ENCODE results near the gene MFSD2B.
"Not testable (repeated sequence)": the region's sequence is repeated elsewhere in the genome, so short reads cannot be mapped to it uniquely, and the experiment has no call there.

The MFSD2B gene

DNA sequence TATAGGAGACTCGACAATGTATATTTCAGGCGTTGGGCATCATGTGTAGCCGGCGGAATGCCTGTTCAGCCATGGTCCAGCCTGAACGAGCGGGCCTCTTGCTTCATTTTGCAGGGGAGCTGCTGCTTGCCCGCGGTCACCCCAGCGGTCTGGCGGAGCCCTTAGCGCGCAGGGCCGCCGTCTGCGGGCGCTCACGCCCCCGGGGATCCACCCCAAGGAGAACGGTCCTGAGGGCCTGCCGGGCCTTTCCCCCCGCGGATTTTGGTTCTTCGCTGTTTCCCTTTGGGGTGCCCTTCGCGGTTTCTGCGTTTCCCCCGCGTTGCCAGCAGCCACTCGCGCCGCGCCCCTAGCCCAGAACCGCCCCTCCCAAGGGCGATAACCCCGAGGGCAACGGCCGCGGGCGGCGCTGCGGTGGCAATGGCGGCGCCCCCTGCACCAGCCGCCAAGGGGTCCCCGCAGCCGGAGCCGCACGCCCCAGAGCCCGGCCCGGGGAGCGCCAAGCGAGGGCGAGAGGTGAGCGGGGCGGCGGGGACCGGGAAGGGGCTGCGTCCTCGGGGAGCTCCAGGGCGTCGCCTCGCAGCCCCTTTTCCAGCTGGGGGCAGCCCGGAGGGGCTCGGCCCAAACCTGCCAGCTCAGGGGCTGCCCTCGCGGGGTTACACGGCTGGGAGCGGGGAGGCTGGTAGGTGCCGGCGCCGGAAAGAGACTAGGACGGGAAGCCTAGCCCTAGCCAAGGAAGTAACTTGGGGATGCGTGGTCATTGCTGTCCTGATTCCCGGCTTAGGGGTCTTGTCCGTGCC is at the start of gene MFSD2B:
Gene MFSD2B, plus strand, starts transcription at position 406 of the 797 bp plus-strand sequence. Its CDS starts 12 bp downstream, at position 418.
- DNase-seq: peak; percentile 1

DNA sequence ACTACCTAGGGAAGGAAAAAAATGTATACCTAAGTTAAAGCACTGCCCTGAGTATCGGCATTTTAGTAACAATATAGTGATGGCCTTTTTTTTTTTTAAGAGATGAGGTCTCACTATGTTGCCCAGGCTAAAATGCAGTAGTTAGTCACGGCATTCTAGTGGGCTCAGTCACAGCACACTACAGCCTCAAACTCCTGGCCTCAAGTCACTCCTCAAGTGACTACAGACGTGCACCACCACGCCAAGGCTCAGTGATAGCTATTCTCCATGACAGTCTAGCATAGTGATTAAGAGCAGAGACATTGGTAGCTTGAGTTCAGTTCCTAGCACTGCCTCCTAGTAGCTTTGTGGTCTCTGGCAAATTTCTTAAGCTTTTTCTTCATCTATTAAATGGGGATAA is 42.0 kb upstream of the MFSD2B start:
- DNase-seq: no peak

DNA sequence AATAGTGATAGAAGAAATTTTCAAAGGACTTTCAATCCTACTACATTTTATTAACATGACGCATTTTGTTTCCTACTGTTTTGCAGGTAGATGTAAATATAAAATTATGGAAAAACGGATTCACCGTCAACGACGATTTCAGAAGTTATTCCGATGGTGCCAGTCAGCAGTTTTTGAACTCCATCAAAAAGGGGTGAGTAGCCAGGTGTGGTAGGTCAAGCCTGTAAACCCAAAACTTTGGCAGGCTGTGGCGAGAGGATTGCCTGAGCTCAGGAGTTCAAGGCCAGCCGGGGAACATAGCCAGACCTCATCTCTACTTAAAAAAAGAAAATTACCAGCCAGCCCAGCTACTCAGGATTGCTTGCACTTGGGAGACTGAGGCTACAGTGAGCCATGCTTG is 33.0 kb upstream of the MFSD2B start:
- no peak for DNase-seq

- no peak for DNase-seq
Measured at GRCh38 chr2:23988371-23988770, 21.5 kb upstream of the MFSD2B start.

DNA sequence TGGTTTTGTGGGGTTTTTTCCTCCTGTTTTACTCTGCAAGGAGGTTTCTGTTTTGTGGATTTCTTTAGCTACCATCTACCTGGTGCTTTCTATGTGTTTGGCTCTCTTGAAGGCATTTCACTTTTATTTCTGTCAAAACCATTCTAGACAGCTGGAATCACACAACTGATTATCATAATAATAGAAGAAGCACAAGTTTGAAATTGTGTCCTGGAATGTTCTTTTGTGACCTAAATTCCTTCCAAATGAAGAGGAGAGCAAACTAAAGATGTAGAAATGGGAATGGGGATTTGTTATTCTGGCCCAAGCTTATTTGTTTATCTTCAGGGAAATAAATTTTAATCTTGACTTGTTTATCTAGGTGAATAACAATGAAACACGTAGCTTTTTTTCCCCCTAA is 17.0 kb upstream of the MFSD2B start:
- no peak for DNase-seq

- no peak for DNase-seq
Measured at GRCh38 chr2:23993736-23994269, 16.1 kb upstream of the MFSD2B start.

DNA sequence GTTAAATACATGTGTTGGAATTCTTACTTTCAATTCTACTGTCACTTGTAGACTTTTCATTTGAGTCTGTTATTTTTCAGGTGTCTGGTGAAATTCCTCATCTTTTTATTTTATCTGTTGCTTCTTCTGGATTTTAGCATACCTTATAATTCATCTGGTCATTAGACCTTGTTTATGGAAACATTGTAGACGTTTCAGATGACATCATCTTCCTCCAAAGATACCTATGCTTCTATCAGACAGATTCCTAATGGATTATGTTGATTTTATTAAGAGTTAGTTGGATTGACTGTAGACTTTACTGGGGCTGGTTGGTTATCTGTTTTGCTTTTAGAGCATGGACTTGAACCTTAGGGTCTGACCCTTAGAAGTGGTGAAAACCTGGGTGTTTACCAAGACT is 15.3 kb upstream of the MFSD2B start:
- no peak for DNase-seq

DNA sequence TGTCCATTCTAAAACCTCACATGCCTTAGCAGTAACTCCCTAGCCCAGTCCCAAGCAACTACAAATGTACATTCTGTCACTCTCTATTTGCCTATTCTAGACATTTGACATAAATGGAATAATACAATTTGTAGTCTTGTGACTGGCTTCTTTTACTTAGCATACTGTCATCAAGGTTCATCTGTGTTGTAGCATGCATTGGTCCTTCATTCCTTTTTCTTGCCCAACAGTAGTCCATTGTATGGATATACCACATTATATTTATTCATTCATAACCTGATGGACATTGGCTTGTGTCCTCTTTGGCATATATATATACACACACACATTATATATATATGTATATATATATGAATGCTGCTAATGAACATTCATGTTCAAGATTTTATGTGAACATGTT is 2.2 kb upstream of the MFSD2B start:
- no peak for DNase-seq

- no peak for DNase-seq
Measured at GRCh38 chr2:24008672-24009366, 1.1 kb upstream of the MFSD2B start.

DNA sequence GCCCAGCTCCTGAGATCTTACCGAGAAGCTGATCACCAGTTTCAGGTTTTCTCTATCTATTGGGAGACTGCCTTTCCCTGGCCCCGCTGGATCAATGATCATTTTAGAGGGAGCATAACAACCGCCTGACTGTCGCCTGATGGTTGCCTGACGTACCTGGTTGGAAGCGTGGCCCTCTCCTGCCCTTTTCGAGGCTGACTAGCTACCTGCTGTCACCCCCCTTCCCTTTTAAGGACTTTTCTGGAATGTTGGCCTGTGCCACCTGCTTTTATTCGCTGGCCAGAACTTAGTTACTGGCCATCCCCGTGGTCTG is 562 bp upstream of the MFSD2B start:
- DNase-seq: no peak

- DNase-seq: no peak
Measured at GRCh38 chr2:24010477-24011249, 778 bp downstream of the MFSD2B start.

DNA sequence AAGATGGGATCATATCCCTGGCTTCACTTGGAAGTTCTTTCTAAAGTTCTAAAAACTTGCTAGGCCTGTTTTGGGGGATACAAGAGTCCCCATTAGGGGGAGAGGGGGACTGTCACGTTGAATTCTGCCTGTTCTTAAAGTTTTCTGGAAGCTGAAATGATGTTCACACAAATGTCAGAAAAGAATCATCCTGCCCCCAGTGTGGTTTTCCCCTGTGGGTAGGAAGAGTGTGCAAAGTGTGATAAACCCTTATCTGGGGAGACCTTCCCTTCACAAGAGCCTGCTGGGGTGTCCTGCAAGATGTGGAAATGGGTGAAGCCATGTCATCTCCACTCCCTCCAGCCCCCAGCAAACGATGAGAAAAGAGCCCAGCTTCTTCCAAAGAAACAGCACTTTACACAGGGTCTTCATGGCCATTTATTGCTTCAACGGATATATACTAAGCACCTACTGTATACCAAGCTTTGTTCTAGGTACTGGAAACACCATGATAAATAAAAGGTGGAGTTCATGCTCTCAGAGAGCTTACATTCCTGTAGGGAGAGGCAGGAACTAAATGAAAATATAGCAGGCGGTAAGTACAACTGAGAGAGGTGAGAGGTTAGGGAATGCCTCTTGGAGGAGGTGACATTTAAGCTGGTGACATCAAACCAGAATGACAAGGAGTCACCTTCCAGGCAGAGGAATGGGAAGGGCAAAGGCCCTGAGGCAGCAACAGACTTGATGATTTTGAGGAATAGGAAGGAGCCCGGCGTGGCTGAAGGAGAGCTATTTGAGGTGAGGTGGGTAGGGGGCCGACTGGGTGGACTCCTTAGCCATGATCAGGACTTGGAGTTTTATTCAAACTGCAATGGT is 1.6 kb downstream of the MFSD2B start:
- DNase-seq: no peak

GRCh38 chr2:24012521-24013188 is 2.8 kb downstream of the MFSD2B start:
- DNase-seq: peak; percentile 19

DNA sequence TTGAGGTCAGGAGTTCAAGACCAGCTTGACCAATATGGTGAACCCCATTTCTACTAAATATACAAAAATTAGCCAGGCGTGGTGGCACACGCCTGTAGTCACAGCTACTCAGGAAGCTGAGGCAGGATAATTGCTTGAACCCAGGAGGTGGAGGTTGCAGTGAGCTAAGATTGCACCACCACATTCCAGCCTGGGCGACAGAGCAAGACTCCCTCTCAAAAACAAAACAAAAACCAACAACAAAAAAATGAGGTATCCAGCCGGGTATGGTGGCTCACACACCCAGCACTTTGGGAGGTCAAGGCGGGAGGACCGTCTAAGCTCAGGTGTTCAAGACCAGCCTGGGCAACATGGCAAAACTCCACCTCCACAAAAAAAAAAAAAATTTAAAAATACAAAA is 5.0 kb downstream of the MFSD2B start:
- DNase-seq: not testable (repeated sequence)

GRCh38 chr2:24015562-24016375 is 5.9 kb downstream of the MFSD2B start:
- DNase-seq: no peak

GRCh38 chr2:24016376-24016761 is 6.5 kb downstream of the MFSD2B start:
- no peak for DNase-seq

DNA sequence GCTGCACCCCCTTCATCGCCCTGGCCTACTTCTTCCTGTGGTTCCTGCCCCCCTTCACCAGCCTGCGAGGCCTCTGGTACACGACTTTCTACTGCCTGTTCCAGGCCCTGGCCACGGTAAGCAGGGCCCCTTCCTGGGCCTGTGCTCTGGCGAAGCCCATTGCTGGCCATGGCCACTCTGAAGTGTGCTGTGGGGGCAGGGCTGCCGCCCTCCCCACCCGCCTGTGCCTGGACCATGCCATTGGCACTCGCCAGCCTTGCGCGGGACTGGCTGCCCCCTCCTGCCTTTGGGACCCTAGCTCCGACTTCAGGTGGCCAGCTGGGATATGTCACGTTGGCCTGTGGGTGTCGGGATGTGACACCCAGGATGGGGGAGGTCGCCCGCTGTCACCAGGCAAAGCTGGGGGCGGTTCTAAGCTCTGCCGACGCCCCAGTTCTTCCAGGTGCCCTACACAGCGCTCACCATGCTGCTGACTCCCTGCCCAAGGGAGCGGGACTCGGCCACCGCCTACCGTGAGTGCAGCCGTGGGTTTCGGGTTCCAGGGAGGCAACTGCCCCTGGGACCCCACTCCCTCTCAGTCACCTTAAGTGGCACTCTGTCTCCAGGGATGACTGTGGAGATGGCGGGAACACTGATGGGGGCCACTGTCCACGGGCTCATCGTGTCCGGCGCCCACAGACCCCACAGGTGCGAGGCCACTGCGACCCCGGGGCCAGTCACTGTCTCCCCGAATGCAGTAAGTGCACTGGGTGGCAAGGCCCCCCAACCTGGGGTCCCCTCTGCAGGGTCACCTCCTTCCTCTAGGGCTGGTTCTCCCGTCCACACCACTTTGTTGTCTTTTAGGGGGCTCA is 7.2 kb downstream of the MFSD2B start:
- no peak for DNase-seq

DNA sequence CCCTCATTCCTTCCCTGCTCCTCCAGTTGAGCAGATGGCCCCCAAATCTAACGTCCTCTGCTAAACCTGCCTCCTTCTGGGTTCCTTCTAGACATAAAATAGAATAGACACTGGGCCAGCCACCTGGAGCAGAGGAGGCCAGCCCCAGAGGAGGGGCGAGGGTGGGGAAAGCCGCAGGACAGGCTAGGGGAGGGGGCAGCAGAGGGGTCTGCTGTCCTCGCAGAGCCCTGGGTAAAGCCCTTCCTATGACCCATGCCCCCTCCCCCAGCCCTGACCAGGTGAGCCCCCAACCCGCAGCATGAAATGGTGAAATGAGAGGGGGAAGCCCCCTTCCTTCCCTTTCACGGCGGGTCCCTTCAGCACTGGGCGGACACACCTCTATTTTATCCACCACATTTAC is 7.8 kb downstream of the MFSD2B start:
- DNase-seq: no peak

GRCh38 chr2:24018241-24018640 is 8.4 kb downstream of the MFSD2B start:
- DNase-seq: no peak

- no peak for DNase-seq
Measured at GRCh38 chr2:24019729-24020128, 9.8 kb downstream of the MFSD2B start.

Data from suppressor macrophage treated with lipopolysaccharide for 4 hours (primary cell).